ENCODE results near the gene NBAS.
"Not testable (repeated sequence)": the region's sequence is repeated elsewhere in the genome, so short reads cannot be mapped to it uniquely, and the experiment has no call there.

The NBAS gene

DNA sequence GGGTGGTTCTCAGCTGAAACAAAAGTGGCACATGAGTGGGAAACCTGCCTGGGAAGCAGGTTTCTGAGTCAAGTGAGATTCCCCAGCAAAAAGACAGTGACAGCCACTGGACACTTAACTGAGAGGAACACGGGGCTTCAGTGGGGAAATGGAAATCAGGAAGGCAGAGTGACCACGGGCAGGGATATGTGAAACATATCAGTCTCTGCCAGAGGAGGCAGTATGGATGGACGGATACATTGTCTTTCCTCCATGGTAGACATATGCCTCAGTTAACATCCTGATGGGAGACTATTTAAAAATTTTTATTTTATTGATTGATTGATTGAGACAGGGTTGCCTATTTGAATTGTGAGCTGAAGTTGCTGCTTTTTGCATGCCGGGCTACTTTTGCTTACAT lies 292.1 kb downstream of the NBAS start:
- no peak overlapping the region for H3K9ac ChIP-seq
- no peak overlapping the region for H3K27ac ChIP-seq
- H3K9me3 ChIP-seq, result no peaks in the 10 kb centered on the region
- no peaks in the 10 kb centered on the region for H3K4me1 ChIP-seq
- no peak overlapping the region for H3K4me3 ChIP-seq
- TF ChIP-seq Cebpa-rat (IDR thresholded peaks at IDR 0.05), result no peak
- H3K36me3 ChIP-seq, result peaks cover 5% of the 10 kb centered on the region; the same call in 1 of the 2 replicates
- no peak overlapping the region for H3K4me2 ChIP-seq
- no peaks in the 10 kb centered on the region for H3K27me3 ChIP-seq
- no peaks in the 10 kb centered on the region for H4K20me1 ChIP-seq

DNA sequence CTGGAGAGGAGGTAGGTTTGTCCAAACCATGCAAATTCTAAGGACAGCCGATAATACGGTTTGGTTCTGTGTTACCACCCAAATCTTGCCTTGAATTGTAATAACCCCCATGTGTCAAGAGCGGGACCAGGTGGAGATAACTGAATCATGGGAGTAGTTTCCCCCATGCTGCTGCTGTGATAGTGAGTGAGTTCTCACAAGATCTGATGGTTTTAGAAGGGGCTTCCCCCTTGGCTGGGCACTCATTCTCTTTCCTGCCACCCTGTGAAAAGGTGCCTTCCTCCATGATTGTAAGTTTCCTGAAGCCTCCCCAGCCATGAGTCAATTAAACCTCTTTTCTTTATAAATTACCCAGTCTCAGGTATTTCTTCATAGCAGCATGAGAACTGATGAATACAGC lies 295.2 kb downstream of the NBAS start:
- no peak overlapping the region for H3K9ac ChIP-seq
- no peak overlapping the region for H3K4me2 ChIP-seq
- no peaks in the 10 kb centered on the region for H4K20me1 ChIP-seq
- H3K4me1 ChIP-seq, result no peaks in the 10 kb centered on the region
- TF ChIP-seq Cebpa-rat (IDR thresholded peaks at IDR 0.05), result no peak
- H3K4me3 ChIP-seq, result no peak overlapping the region
- no peak overlapping the region for H3K27ac ChIP-seq
- no peaks in the 10 kb centered on the region for H3K9me3 ChIP-seq
- peaks cover 5% of the 10 kb centered on the region; the same call in 1 of the 2 replicates for H3K36me3 ChIP-seq
- H3K27me3 ChIP-seq, result no peaks in the 10 kb centered on the region

DNA sequence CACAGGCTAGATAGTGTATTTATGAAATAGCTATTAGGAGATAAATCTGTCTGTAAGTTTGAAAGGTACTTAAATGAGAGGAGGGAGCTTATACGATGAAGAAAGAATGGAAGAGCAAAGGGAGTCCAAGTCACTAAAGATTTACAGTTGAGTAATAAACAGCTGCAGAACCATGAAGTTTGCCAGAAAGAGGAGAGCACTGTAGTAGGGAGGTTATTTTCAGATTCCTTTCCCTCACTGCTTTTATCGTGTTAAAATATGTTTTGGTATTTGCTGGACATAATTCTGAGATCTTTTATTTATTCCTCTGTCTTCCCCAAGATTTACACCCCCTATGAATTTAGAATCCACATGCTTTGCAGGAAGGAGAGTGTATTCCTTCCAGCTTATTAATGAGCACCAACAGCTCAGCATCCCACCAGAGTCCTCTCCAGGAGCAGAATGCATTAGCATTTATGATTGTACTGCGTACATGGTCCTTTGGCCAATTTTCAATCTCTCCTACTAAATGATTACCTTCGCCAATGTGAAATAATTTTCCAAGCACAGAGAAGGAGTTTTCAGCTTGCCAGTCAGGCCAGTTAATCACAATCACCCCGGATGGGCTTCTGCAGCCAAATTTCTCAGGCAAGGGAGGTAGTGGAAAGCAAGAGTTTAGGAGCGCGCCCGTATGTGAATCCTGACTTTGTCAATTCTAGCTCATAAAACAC lies 297.0 kb downstream of the NBAS start:
- TF ChIP-seq Cebpa-rat (IDR thresholded peaks at IDR 0.05), result no peak
- H3K4me2 ChIP-seq, result no peak overlapping the region
- H3K27ac ChIP-seq, result no peak overlapping the region
- peaks cover 20% of the 10 kb centered on the region for H3K36me3 ChIP-seq
- no peaks in the 10 kb centered on the region for H3K27me3 ChIP-seq
- no peak overlapping the region for H3K4me3 ChIP-seq
- H3K9me3 ChIP-seq, result peaks cover 13% of the 10 kb centered on the region
- H3K9ac ChIP-seq, result no peak overlapping the region
- no peaks in the 10 kb centered on the region for H3K4me1 ChIP-seq
- no peaks in the 10 kb centered on the region for H4K20me1 ChIP-seq

DNA sequence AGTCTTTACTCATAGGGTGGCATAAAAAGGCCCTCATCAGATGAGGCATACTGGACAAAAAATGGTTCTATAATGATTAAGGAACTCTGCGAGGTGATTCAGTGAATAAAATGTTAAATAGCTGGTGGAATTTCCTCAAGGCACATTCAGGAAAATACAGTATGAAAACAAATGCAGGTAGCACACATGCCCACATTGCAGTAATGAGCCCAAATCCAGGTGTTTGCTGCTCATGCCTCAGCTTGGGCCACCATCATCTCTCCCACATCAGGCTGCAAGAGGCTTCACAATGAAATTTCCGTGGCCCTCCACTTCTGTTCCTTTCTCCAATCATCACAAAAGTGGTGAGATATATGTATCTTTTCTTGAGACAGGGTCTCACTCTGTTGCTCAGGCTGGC lies 298.3 kb downstream of the NBAS start:
- H3K4me2 ChIP-seq, result no peak overlapping the region
- no peak overlapping the region for H3K27ac ChIP-seq
- no peaks in the 10 kb centered on the region for H3K27me3 ChIP-seq
- no peaks in the 10 kb centered on the region for H4K20me1 ChIP-seq
- H3K9me3 ChIP-seq, result peaks cover 25% of the 10 kb centered on the region
- peaks cover 20% of the 10 kb centered on the region for H3K36me3 ChIP-seq
- H3K9ac ChIP-seq, result no peak overlapping the region
- no peak for TF ChIP-seq Cebpa-rat (IDR thresholded peaks at IDR 0.05)
- H3K4me1 ChIP-seq, result no peaks in the 10 kb centered on the region
- H3K4me3 ChIP-seq, result no peak overlapping the region

DNA sequence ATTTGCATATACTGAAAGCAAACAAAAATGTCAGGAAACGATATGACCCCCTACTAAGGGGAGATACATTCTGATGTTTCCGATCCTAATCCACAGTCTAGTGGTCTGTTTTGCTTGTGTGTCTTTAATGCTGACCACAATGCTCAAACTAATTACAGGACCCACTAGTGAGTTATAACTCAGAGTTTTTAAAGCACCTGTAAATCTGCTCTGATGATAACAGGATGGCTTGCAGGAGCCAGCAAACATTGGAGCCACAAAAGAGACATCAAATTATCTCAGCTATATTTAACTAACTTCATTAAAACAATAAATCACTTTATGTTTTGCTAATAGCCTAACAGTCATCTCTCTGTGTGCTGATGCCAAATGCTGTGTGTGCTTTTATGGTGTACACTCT lies 300.3 kb downstream of the NBAS start:
- Histone ChIP-seq H3K4me1 (no peaks in the 10 kb centered on the region), H3K27ac (no peak overlapping the region), H4K20me1 (no peaks in the 10 kb centered on the region), H3K9ac (no peak overlapping the region), H3K4me2 (no peak overlapping the region), H3K4me3 (no peak overlapping the region), H3K36me3 (peaks cover 20% of the 10 kb centered on the region), H3K27me3 (no peaks in the 10 kb centered on the region), H3K9me3 (peaks cover 25% of the 10 kb centered on the region)
- TF ChIP-seq Cebpa-rat (IDR thresholded peaks at IDR 0.05), result no peak

DNA sequence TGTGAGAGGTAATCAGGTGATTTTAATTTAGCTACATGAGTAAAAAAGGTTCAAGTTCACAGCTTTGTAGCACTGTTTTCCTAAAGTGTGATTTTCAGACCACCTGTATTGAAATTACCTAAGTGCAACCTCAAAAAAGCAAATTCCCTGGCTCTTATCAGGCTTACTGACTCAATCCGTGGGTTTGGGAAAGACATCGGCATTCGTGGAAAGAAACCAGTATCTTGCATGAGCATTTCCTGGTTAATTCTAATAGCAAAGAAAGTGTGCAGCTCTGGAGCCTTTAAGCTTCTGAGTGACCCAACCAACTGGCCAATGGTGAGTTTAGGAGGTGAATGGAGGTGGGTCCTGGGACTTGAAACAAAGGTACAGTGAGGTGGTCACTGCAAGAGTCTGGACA lies 300.9 kb downstream of the NBAS start:
- H4K20me1 ChIP-seq, result no peaks in the 10 kb centered on the region
- H3K4me3 ChIP-seq, result no peak overlapping the region
- H3K4me1 ChIP-seq, result no peaks in the 10 kb centered on the region
- no peak for TF ChIP-seq Cebpa-rat (IDR thresholded peaks at IDR 0.05)
- H3K4me2 ChIP-seq, result no peak overlapping the region
- peaks cover 20% of the 10 kb centered on the region for H3K36me3 ChIP-seq
- H3K9ac ChIP-seq, result no peak overlapping the region
- H3K27me3 ChIP-seq, result no peaks in the 10 kb centered on the region
- peaks cover 25% of the 10 kb centered on the region for H3K9me3 ChIP-seq
- no peak overlapping the region for H3K27ac ChIP-seq

DNA sequence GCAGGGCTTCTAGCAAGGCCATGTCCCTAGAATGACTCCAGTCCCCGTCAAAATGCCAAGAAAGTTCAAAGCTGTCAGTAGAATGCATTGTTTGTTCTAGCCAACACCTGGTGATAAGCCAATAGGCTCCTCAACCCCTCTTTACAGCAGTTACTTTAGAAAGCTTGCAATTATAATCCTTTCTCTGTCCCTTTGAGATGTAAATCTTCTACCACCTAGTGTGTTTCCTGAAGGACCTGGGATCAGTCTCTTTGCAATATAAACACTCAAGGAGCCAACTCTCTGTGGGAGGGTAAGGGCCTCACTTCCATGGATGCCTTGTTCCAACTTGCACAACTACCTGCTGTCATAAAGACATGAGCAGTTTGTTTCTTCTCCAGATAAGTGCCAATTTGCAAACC lies 301.8 kb downstream of the NBAS start:
- TF ChIP-seq Cebpa-rat (IDR thresholded peaks at IDR 0.05), result no peak
- Histone ChIP-seq H4K20me1 (no peaks in the 10 kb centered on the region), H3K4me2 (no peak overlapping the region), H3K4me3 (no peak overlapping the region), H3K9me3 (peaks cover 25% of the 10 kb centered on the region), H3K4me1 (no peaks in the 10 kb centered on the region), H3K27ac (no peak overlapping the region), H3K9ac (no peak overlapping the region), H3K27me3 (no peaks in the 10 kb centered on the region), H3K36me3 (peaks cover 20% of the 10 kb centered on the region)

DNA sequence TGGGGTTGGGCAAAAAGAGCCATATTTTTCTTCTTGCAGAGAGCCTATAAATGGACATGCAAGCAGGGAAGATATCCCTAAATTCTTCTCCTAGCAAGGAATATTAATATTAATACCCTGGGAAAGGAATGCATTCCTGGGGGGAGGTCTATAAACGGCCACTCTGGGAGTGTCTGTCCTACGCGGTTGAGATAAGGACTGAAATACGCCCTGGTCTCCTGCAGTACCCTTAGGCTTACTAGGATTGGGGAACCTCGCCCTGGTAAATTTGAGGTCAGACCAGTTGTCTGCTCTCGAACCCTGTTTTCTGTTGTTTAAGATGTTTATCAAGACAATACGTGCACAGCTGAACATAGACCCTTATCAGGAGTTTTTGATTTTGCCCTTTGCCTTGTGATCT lies 302.7 kb downstream of the NBAS start:
- not testable (repeated sequence) for H3K4me2 ChIP-seq, H3K4me3 ChIP-seq, H3K27ac ChIP-seq, H4K20me1 ChIP-seq, H3K27me3 ChIP-seq, H3K4me1 ChIP-seq, H3K9ac ChIP-seq
- peaks cover 25% of the 10 kb centered on the region for H3K9me3 ChIP-seq
- H3K36me3 ChIP-seq, result peaks cover 20% of the 10 kb centered on the region

DNA sequence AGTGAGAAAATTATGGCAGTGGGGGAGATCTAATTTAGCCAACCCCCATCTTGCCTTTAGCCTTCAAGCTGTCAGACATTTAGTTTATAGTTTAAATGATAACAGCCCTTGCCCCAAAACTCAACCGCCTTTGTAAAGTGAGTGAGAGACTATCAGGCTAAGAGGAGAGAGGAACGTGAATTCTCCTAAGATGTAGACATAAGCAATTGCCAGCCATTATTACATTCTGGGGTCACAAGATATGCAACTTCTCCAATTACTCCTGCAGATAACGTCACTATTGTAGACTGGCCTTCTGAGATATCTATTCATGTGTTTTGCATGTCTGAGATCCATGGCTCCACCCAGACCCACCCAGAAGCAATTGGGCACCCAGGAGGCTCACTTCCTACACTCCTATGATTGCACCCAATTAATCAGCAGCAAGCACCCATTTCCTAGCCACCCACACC lies 307.3 kb downstream of the NBAS start:
- H3K27ac ChIP-seq, result no peak overlapping the region
- no peak overlapping the region for H3K4me2 ChIP-seq

DNA sequence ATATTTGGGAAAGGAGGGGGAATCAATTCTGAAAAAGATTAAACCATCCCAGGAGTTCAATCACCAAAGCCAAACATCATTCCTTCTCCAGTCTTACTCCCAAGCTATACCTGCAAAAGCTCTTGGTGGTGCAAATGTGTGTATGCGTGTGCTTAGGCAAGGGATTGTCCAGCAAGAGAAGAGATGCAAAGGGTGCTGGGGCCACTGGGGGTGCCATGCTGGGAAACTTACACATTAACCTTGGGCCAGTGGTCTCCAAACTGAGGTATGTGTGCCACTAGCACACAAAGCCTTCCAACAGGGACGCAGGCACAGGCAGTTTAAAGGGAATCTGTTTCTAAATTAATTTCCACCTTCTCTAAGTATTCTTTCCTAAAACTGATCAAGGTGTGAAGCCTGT lies 307.9 kb downstream of the NBAS start:
- Histone ChIP-seq H4K20me1 (no peaks in the 10 kb centered on the region), H3K4me1 (no peaks in the 10 kb centered on the region), H3K4me3 (no peak overlapping the region), H3K9me3 (peaks cover 17% of the 10 kb centered on the region), H3K4me2 (no peak overlapping the region), H3K9ac (no peak overlapping the region), H3K27ac (no peak overlapping the region), H3K36me3 (peaks cover 7% of the 10 kb centered on the region), H3K27me3 (no peaks in the 10 kb centered on the region)
- no peak for TF ChIP-seq Cebpa-rat (IDR thresholded peaks at IDR 0.05)

More for the DNA sequence above, 307.3 kb downstream of the NBAS start:
- H3K27me3 ChIP-seq, result no peaks in the 10 kb centered on the region
- H3K36me3 ChIP-seq, result peaks cover 7% of the 10 kb centered on the region
- H3K4me1 ChIP-seq, result no peaks in the 10 kb centered on the region
- no peak overlapping the region for H3K4me3 ChIP-seq
- TF ChIP-seq Cebpa-rat (IDR thresholded peaks at IDR 0.05), result no peak
- H3K9me3 ChIP-seq, result peaks cover 24% of the 10 kb centered on the region
- H4K20me1 ChIP-seq, result no peaks in the 10 kb centered on the region
- no peak overlapping the region for H3K9ac ChIP-seq

DNA sequence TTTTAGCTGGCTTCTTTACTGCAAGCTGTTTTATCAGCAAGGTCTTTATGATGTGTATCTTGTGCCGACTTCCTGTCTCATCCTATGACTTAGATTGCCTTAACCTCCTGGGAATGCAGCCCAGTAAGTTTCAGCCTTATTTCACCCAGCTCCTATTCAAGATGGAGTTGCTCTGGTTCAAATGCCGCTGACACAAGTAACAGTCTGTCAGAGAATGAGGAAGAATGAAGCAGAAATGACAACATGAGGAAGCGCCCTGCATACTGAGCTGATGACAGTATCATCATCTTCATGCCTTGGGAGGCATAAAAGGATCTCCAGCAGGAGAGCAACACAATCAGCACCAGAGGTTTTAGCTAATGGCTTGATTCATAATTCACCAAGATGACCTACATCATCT lies 309.4 kb downstream of the NBAS start:
- peaks cover 15% of the 10 kb centered on the region; the same call in 1 of the 2 replicates for H3K9me3 ChIP-seq
- no peak overlapping the region for H3K4me2 ChIP-seq
- no peaks in the 10 kb centered on the region for H3K27me3 ChIP-seq
- H4K20me1 ChIP-seq, result no peaks in the 10 kb centered on the region
- TF ChIP-seq Cebpa-rat (IDR thresholded peaks at IDR 0.05), result no peak
- H3K4me1 ChIP-seq, result no peaks in the 10 kb centered on the region
- H3K27ac ChIP-seq, result no peak overlapping the region
- no peak overlapping the region for H3K9ac ChIP-seq
- peaks cover 7% of the 10 kb centered on the region for H3K36me3 ChIP-seq
- no peak overlapping the region for H3K4me3 ChIP-seq

DNA sequence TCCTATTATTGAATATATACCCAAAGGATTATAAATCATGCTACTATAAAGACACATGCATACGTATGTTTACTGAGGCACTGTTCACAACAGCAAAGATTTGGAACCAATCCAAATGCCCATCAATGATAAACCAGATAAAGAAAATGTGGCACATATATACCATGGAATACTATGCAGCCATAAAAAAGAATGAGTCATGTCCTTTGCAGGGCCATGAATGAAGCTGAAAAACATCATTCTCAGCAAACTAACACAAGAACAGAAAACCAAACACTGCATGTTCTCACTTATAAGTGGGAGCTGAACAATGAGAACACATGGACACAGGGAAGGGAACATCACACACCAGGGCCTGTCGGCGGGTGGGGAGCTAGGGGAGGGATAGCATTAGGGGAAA lies 310.2 kb downstream of the NBAS start:
- H3K36me3 ChIP-seq, H3K27ac ChIP-seq, H3K4me2 ChIP-seq, H3K27me3 ChIP-seq, H3K9ac ChIP-seq, H4K20me1 ChIP-seq, H3K4me3 ChIP-seq, H3K4me1 ChIP-seq: not testable (repeated sequence)
- H3K9me3 ChIP-seq, result peaks cover 15% of the 10 kb centered on the region; the same call in 1 of the 2 replicates
